ENCODE results near the gene IGF2BP2.

DNA sequence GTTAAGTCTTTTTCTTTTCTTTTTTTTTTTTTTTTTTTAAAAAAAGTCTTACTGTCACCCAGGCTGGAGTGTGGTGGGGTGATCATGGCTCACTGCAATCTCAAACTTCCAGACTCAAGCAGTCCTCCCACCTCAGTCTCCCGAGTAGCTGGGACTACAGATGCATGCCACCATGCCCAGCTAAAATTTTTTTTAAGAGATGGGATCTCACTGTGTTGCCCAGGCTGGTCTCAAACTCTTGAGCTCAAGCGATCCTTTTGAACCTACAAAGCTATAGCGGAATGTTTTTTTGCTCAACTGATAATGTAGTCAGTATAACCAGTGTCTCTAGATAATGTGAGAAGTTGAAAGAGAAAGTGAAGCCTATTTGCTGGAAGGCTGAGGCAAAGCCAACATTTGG is 3.9 kb upstream of the IGF2BP2 start:
- TF ChIP-seq, protein P1, sequence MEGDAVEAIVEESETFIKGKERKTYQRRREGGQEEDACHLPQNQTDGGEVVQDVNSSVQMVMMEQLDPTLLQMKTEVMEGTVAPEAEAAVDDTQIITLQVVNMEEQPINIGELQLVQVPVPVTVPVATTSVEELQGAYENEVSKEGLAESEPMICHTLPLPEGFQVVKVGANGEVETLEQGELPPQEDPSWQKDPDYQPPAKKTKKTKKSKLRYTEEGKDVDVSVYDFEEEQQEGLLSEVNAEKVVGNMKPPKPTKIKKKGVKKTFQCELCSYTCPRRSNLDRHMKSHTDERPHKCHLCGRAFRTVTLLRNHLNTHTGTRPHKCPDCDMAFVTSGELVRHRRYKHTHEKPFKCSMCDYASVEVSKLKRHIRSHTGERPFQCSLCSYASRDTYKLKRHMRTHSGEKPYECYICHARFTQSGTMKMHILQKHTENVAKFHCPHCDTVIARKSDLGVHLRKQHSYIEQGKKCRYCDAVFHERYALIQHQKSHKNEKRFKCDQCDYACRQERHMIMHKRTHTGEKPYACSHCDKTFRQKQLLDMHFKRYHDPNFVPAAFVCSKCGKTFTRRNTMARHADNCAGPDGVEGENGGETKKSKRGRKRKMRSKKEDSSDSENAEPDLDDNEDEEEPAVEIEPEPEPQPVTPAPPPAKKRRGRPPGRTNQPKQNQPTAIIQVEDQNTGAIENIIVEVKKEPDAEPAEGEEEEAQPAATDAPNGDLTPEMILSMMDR (conservative IDR thresholded peaks at IDR 0.05) = no peak
- TF ChIP-seq ZFX (IDR thresholded peaks at IDR 0.05) = no peak
